CD8-positive, alpha-beta memory T cell (primary cell): ENCODE results near the gene LONP2. TPM values are rescaled to one million over a fixed set of nuclear protein-coding genes. Genes with fewer than 3 reads are reported as not detected.
"Not testable (repeated sequence)": the region's sequence is repeated elsewhere in the genome, so short reads cannot be mapped to it uniquely, and the experiment has no call there.

Source experiments
- CTCF ChIA-PET: fragments of 350-600 bp; sonication (Branson Sonifier 250); formaldehyde crosslinking; loops from one replicate; lab custom pipeline; 2021; ENCODE audit warnings: antibody characterized with exemption; lab: Charles Lee
- POLR2A ChIA-PET: fragments of 350-600 bp; sonication (Branson Sonifier 250); formaldehyde crosslinking; loops from one replicate; lab custom pipeline; 2021; ENCODE audit warnings: antibody characterized with exemption; lab: Charles Lee
- DNase-seq, 5 donors: peaks; one replicate each; pipeline versions ENCODE4 v3.0.0 to v3.0.0-alpha.2; 2020 to 2022; ENCODE audit warnings: mixed read lengths in 1 of 5
- H3K27ac ChIP-seq: one replicate; pipeline ENCODE4 v1.7.0; 2013; ENCODE audit warnings: low read depth, mild to moderate bottlenecking, low read length, moderate library complexity
- H3K27me3 ChIP-seq: 2 replicates; pipeline ENCODE4 v1.7.0; 2013; ENCODE audit warnings: low read length, mild to moderate bottlenecking; ENCODE audit not compliant: insufficient read depth, poor library complexity, severe bottlenecking
- H3K36me3 ChIP-seq: 2 replicates; pipeline ENCODE4 v1.7.0; 2013; ENCODE audit warnings: mild to moderate bottlenecking, low read length, moderate library complexity; ENCODE audit not compliant: insufficient read depth
- H3K4me1 ChIP-seq: 2 replicates; pipeline ENCODE4 v1.7.0; 2013; ENCODE audit warnings: mild to moderate bottlenecking, low read length, moderate library complexity; ENCODE audit not compliant: insufficient read depth
- H3K4me3 ChIP-seq: 2 replicates; pipeline ENCODE4 v1.7.0; 2013; ENCODE audit warnings: mild to moderate bottlenecking, low read length
- H3K9me3 ChIP-seq: 2 replicates; pipeline ENCODE4 v1.7.0; 2013; ENCODE audit warnings: mild to moderate bottlenecking, low read length
- H3K27ac Mint-ChIP-seq, 8 donors: one replicate each; pipeline ENCODE4 v1.8.0; 2020 to 2021; ENCODE audit warnings: mixed read lengths in 8 of 8, mild to moderate bottlenecking in 6 of 8, inconsistent platforms in 3 of 8, moderate library complexity in 3 of 8
- H3K27me3 Mint-ChIP-seq, 2 donors: one replicate each; pipeline ENCODE4 v1.8.0; 2020 to 2021; ENCODE audit warnings: mixed read lengths in 2 of 2, mild to moderate bottlenecking in 1 of 2, moderate library complexity in 1 of 2
- H3K36me3 Mint-ChIP-seq, 3 donors: one replicate each; pipeline ENCODE4 v1.8.0; 2020 to 2021; ENCODE audit warnings: mixed read lengths in 3 of 3, inconsistent platforms in 1 of 3, mild to moderate bottlenecking in 1 of 3
- H3K4me1 Mint-ChIP-seq, 3 donors: one replicate each; pipeline ENCODE4 v1.8.0; 2020 to 2021; ENCODE audit warnings: mixed read lengths in 3 of 3, inconsistent platforms in 1 of 3, mild to moderate bottlenecking in 1 of 3
- H3K4me3 Mint-ChIP-seq, 7 donors: one replicate each; pipeline ENCODE4 v1.8.0; 2020 to 2021; ENCODE audit warnings: mixed read lengths in 7 of 7, mild to moderate bottlenecking in 6 of 7, moderate library complexity in 4 of 7, inconsistent platforms in 2 of 7
- H3K9me3 Mint-ChIP-seq, 5 donors: one replicate each; pipeline ENCODE4 v1.8.0; 2020 to 2022; ENCODE audit warnings: mixed read lengths in 5 of 5, mild to moderate bottlenecking in 3 of 5, moderate library complexity in 2 of 5, inconsistent platforms in 1 of 5
- polyA plus RNA-seq: library from polyadenylated mRNA; unstranded; fragments of 300-500 nt; fragmentation: Illumina TruSeq; gene quantifications from one replicate; pipeline ENCODE4 v1.2.3, GENCODE V29; 2021
- total RNA-seq, 2 experiments: library from RNA; stranded (reverse); gene quantifications; one replicate each; pipeline ENCODE4 v1.2.3, GENCODE V29; 2021

LONP2 gene
- total and polyA plus RNA-seq, 3 experiments from 2014 or later, result 39.1 to 55.7 (median 54.9) TPM

GRCh38 chr16:48225456-48225855 lies 18.6 kb upstream of the LONP2 start:
- ChIA-PET POLR2A (no interaction called here), CTCF (no interaction called here)
- H3K27me3 ChIP-seq, result no peaks in the 10 kb centered on the region
- Mint-ChIP-seq H3K9me3 (no peaks in the 10 kb centered on the region), H3K27me3 (peaks cover 5 to 31% of the 10 kb centered on the region in 2 donors), H3K4me3 (no peak overlapping the region), H3K27ac (no peak overlapping the region), H3K4me1 (no peaks in the 10 kb centered on the region), H3K36me3 (no peaks in the 10 kb centered on the region)
- no peak overlapping the region for H3K27ac ChIP-seq
- no peaks in the 10 kb centered on the region for H3K36me3 ChIP-seq
- no peak overlapping the region for H3K4me3 ChIP-seq
- no peak for DNase-seq
- H3K9me3 ChIP-seq, result no peaks in the 10 kb centered on the region
- no peaks in the 10 kb centered on the region for H3K4me1 ChIP-seq

- POLR2A ChIA-PET, result no interaction called here
- Histone ChIP-seq H3K36me3 (no peaks in the 10 kb centered on the region), H3K4me1 (no peaks in the 10 kb centered on the region), H3K9me3 (no peaks in the 10 kb centered on the region), H3K27me3 (no peaks in the 10 kb centered on the region), H3K4me3 (no peak overlapping the region), H3K27ac (no peak overlapping the region)
- Mint-ChIP-seq H3K36me3 (no peaks in the 10 kb centered on the region), H3K27me3 (peaks cover 0 to 20% of the 10 kb centered on the region in 2 donors), H3K4me3 (no peak overlapping the region), H3K27ac (peak overlapping the region in 2 of 8 donors; percentile 22 to 57), H3K4me1 (no peaks in the 10 kb centered on the region), H3K9me3 (no peaks in the 10 kb centered on the region)
- CTCF ChIA-PET, result no interaction called here
- peak in 1 of 5 donors; percentile 20 for DNase-seq
These were observed 12.2 kb upstream of the LONP2 start for GRCh38 chr16:48231727-48232492.

- Histone ChIP-seq H3K9me3 (no peaks in the 10 kb centered on the region), H3K4me3 (no peak overlapping the region), H3K27me3 (no peaks in the 10 kb centered on the region), H3K27ac (no peak overlapping the region), H3K36me3 (no peaks in the 10 kb centered on the region), H3K4me1 (no peaks in the 10 kb centered on the region)
- ChIA-PET CTCF (no interaction called here), POLR2A (no interaction called here)
- no peaks in the 10 kb centered on the region for H3K9me3 Mint-ChIP-seq
- H3K27ac Mint-ChIP-seq, result peak overlapping the region in 1 of 8 donors; percentile 40
- no peaks in the 10 kb centered on the region for H3K4me1 Mint-ChIP-seq
- H3K27me3 Mint-ChIP-seq, result peaks cover 0 to 21% of the 10 kb centered on the region in 2 donors
- no peak for DNase-seq
- no peaks in the 10 kb centered on the region for H3K36me3 Mint-ChIP-seq
- no peak overlapping the region for H3K4me3 Mint-ChIP-seq
These were observed 11.5 kb upstream of the LONP2 start for GRCh38 chr16:48232493-48233040.

- H3K4me1 ChIP-seq, result no peaks in the 10 kb centered on the region
- H3K4me1 Mint-ChIP-seq, result no peaks in the 10 kb centered on the region
- no peak overlapping the region for H3K27ac Mint-ChIP-seq
- no peak overlapping the region for H3K4me3 Mint-ChIP-seq
- H3K9me3 ChIP-seq, result no peaks in the 10 kb centered on the region
- ChIA-PET CTCF (interaction anchor here (1.2 kb wide), 1 partner anchor 396 kb away, joined by 3 read pairs; no protein-coding TSS in a partner anchor), POLR2A (no interaction called here)
- H3K4me3 ChIP-seq, result no peak overlapping the region
- no peaks in the 10 kb centered on the region for H3K36me3 Mint-ChIP-seq
- H3K9me3 Mint-ChIP-seq, result no peaks in the 10 kb centered on the region
- H3K27me3 ChIP-seq, result no peaks in the 10 kb centered on the region
- no peak overlapping the region for H3K27ac ChIP-seq
- DNase-seq, result no peak
- H3K27me3 Mint-ChIP-seq, result peaks cover 0 to 16% of the 10 kb centered on the region in 2 donors
- H3K36me3 ChIP-seq, result no peaks in the 10 kb centered on the region
These were observed 9.5 kb upstream of the LONP2 start for GRCh38 chr16:48234630-48235029.

GRCh38 chr16:48235058-48235555 lies 9.0 kb upstream of the LONP2 start:
- Histone ChIP-seq H3K4me3 (no peak overlapping the region), H3K27ac (no peak overlapping the region), H3K27me3 (no peaks in the 10 kb centered on the region), H3K4me1 (no peaks in the 10 kb centered on the region), H3K9me3 (no peaks in the 10 kb centered on the region), H3K36me3 (no peaks in the 10 kb centered on the region)
- H3K27me3 Mint-ChIP-seq, result peaks cover 0 to 12% of the 10 kb centered on the region in 2 donors
- ChIA-PET CTCF (interaction anchor here (1.2 kb wide), 1 partner anchor 395 kb away, joined by 3 read pairs; no protein-coding TSS in a partner anchor), POLR2A (no interaction called here)
- no peaks in the 10 kb centered on the region for H3K9me3 Mint-ChIP-seq
- H3K36me3 Mint-ChIP-seq, result no peaks in the 10 kb centered on the region
- DNase-seq, result no peak
- H3K4me3 Mint-ChIP-seq, result no peak overlapping the region
- no peak overlapping the region for H3K27ac Mint-ChIP-seq
- no peaks in the 10 kb centered on the region for H3K4me1 Mint-ChIP-seq

GRCh38 chr16:48235556-48236136 lies 8.5 kb upstream of the LONP2 start:
- POLR2A ChIA-PET, result no interaction called here
- H3K36me3 Mint-ChIP-seq, result no peaks in the 10 kb centered on the region
- no peak overlapping the region for H3K27ac ChIP-seq

GRCh38 chr16:48236286-48236685 lies 7.8 kb upstream of the LONP2 start:
- Histone ChIP-seq H3K9me3 (no peaks in the 10 kb centered on the region), H3K36me3 (no peaks in the 10 kb centered on the region), H3K4me3 (no peak overlapping the region), H3K4me1 (no peaks in the 10 kb centered on the region), H3K27me3 (no peaks in the 10 kb centered on the region), H3K27ac (no peak overlapping the region)
- H3K9me3 Mint-ChIP-seq, result no peaks in the 10 kb centered on the region
- CTCF ChIA-PET, result interaction anchor here (1.4 kb wide), 1 partner anchor 387 kb away, joined by 4 read pairs; no protein-coding TSS in a partner anchor
- peaks cover 0 to 9% of the 10 kb centered on the region in 2 donors for H3K27me3 Mint-ChIP-seq
- no peak overlapping the region for H3K27ac Mint-ChIP-seq
- POLR2A ChIA-PET, result no interaction called here
- H3K4me3 Mint-ChIP-seq, result no peak overlapping the region
- no peaks in the 10 kb centered on the region for H3K4me1 Mint-ChIP-seq
- no peak for DNase-seq
- H3K36me3 Mint-ChIP-seq, result peaks cover 0 to 3% (median 0%) of the 10 kb centered on the region in 3 donors

More at GRCh38 chr16:48235556-48236136, 8.5 kb upstream of the LONP2 start:
- CTCF ChIA-PET, result interaction anchor here (1.4 kb wide), 1 partner anchor 388 kb away, joined by 4 read pairs; no protein-coding TSS in a partner anchor
- Histone ChIP-seq H3K9me3 (no peaks in the 10 kb centered on the region), H3K4me1 (no peaks in the 10 kb centered on the region), H3K27me3 (no peaks in the 10 kb centered on the region), H3K4me3 (no peak overlapping the region), H3K36me3 (no peaks in the 10 kb centered on the region)
- DNase-seq, result no peak
- Mint-ChIP-seq H3K4me1 (no peaks in the 10 kb centered on the region), H3K4me3 (no peak overlapping the region), H3K27me3 (peaks cover 0 to 9% of the 10 kb centered on the region in 2 donors), H3K27ac (no peak overlapping the region), H3K9me3 (no peaks in the 10 kb centered on the region)

- H3K4me1 ChIP-seq, H3K36me3 Mint-ChIP-seq, CTCF ChIA-PET: not testable (repeated sequence)
These were observed 4.0 kb upstream of the LONP2 start for GRCh38 chr16:48240147-48240546.

More at GRCh38 chr16:48240147-48240546, 4.0 kb upstream of the LONP2 start:
- H3K9me3 Mint-ChIP-seq, H3K36me3 ChIP-seq, H3K27ac ChIP-seq, H3K4me3 Mint-ChIP-seq, POLR2A ChIA-PET, DNase-seq, H3K27me3 ChIP-seq, H3K9me3 ChIP-seq, H3K4me3 ChIP-seq, H3K27me3 Mint-ChIP-seq: not testable (repeated sequence)
- Mint-ChIP-seq H3K27ac (peak overlapping the region in 3 of 8 donors; percentile 7 to 70 (median 23)), H3K4me1 (peaks cover 10 to 15% (median 10%) of the 10 kb centered on the region in 3 donors)
